Middle frontal gyrus (tissue), 1 donor: Measurements from ENCODE around the gene RAD1.
A peak's percentile ranks its signal among the peaks of the same experiment; 100 is the strongest.

Experiments used
- DNase-seq: peaks from one replicate; pipeline ENCODE4 v3.0.0-alpha.2; 2015; ENCODE audit warnings: low spot score; ENCODE audit errors: extremely low spot score

Gene RAD1

DNA sequence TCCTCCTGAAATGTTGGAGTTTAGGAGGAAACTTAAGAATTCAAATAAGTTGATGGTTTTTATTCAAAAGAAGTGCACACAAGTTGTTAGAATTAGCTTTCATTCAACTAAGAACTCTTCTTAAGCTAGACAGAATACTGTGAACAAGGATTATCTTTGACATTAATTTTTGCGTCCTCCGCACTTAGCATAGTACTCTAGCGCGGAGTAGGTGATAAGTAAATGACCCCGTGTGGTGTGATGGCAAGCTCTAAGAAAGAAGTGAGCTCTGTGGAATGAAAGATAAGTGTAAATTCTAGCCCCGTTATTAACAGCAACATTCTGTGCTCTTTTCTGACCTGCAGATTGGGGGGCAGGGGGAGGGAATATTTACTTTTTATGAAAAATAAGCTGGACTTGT, 1.2 kb upstream of the RAD1 start:
- no peak for DNase-seq

DNA sequence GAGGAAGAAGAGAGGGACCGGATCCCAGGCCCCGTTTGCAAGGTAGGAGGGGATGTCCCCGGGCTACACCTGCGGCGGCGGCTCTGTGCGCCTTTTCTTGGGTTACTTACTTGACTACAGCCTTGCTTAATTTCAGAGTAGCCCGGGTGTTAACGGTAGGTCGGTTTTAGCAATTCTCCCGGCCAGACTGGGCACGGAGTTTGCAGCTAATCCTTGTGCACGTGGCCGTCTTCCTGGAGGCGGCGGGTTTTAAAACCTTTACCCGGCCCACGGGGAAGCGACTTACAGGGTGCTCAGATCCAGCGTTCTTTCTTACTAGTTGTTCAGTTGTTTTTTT, 520 bp upstream of the RAD1 start:
- no peak for DNase-seq

- no peak for DNase-seq
These were observed 599 bp downstream of the RAD1 start for GRCh38 chr5:34914671-34915138.

DNA sequence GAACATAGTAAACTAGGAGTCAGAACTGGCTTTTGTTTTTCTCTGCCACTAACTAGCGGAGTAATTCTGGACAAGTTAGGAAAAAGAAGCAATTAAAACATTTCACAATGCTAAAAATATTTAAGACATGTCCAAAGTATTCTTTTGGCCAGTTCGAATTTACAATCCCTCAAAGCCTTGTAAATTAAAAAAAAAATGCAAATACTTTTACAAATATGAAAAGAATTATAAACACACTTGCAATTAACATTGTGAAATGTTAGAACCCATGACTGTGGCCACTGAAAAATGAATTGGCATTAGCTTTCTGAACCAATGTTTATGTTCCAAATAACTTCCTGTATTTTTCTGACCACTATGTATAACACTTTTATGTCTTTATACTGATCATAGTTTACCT, 2.2 kb downstream of the RAD1 start:
- DNase-seq, result no peak

DNA sequence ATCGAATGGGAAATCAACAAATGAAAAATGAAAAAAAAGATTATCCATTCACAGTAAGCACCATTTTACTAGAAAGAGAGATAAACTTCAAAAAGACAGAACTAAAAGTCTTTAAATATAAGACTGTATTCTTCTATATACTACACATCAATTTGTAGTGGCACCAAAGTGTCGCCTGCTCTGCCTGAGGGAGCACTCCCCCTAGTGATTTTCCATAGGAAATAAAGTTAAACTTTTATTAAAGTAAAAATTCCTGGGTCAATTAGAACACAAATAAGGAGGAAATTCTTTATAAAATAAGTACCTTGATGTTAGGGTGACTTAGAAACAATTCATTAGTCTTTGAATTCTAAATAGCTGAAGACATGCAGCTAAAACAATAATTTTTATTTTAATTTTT, 9.7 kb downstream of the RAD1 start:
- DNase-seq, result no peak

GRCh38 chr5:34903260-34903659, 12.0 kb downstream of the RAD1 start:
- DNase-seq, result no peak

DNA sequence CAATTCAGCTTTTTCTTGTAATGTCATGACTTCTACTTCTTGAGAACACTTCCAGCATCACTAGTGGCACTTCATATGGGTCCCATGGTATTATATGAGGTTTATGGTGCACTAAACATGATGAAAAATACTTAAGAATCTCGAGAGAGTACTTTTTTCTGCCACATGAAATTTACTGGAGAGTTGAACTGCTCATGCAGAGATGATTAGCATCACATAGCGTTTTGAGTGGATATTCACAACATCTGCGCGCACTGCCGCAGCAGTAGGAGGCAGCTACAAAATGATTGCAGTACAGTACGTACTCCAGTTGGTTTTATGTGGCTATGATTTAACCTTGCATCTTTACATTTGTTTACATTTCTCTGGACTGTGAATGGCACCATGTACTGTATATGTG, 14.7 kb downstream of the RAD1 start:
- DNase-seq, result no peak

DNA sequence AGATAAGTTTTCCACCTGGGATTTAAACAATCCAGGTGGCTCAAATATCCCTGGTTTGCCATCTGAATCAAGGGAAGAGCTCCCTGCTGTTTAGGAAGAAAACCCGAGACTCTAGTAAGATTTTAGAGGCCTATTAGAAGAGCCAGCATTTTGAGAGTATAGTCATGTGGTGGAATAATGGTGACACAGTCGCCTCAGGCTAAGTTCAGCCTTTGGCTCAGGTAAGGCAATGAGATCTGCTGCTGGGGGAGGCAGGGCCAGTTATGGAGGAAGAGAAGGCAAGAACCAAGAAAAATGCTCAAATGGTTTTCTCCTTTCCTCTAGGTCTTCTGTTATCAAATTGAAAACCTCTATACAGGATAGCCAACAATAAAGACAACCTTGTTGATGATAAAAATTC, 16.2 kb downstream of the RAD1 start:
- no peak for DNase-seq

- DNase-seq, result peak; percentile 65
These were observed 16.9 kb downstream of the RAD1 start for GRCh38 chr5:34898258-34898895.

DNA sequence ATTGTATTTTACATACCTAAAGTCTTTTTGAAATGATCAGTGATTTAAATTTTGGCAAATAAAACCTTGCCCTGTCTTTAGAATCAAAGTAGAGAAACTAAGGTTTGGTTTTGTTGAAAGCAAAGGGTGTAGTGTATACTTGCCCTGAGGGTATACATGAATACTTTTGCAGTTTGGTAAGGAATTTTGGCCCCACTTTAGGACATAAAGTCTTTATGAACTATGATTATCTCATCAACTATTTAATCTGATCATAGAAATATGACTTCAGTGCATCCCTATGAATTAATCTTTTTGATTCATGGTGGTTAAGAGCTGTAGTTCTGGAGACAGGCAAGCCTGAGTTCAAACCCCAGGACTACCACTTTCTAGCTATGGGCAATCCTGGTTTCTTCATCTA, 17.7 kb downstream of the RAD1 start:
- DNase-seq, result no peak

GRCh38 chr5:34895641-34896419, 19.5 kb downstream of the RAD1 start:
- no peak for DNase-seq

GRCh38 chr5:34894716-34895115, 20.6 kb downstream of the RAD1 start:
- no peak for DNase-seq

DNA sequence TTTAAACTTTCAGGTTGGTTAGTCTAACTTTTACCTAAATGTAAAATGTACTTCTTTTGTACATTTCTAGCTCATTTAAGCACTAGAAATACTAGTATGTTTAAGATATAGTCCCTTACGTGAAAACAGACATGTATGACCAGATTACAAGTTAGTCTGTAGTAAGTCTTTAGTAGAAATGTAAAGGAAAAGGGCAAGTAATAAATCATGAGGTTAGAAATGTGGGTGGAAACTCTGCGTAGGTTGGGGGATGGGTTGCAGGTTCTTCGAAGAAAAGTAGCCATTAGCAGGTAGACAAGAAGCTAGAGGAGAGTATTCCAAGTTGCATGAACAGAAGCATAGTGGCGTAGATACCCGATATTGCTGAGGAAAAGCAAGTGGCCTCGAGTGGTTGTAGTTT, 22.9 kb downstream of the RAD1 start:
- no peak for DNase-seq

DNA sequence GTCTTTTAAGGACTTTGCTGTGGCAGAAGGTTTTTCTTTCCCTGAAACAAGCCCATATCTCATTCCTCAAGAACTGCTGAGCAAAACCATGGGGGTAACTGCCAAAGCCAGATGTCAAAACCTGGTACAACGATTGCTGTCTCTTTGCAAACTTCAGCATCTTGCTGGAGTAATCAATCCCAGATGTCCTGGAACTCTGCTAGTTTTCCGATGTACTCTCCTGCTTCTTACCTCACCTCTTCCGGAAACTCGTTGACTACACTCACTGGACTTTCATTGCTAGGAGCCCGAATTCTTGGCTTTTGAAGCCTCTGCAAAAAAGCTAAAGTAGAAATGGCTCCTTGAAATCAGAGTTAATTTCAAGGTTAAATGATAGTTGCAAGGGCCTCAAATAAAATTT, 23.3 kb downstream of the RAD1 start:
- DNase-seq, result no peak

GRCh38 chr5:34889394-34889793, 25.9 kb downstream of the RAD1 start:
- no peak for DNase-seq

- DNase-seq, result no peak
These were observed 28.7 kb downstream of the RAD1 start for GRCh38 chr5:34886392-34887119.

DNA sequence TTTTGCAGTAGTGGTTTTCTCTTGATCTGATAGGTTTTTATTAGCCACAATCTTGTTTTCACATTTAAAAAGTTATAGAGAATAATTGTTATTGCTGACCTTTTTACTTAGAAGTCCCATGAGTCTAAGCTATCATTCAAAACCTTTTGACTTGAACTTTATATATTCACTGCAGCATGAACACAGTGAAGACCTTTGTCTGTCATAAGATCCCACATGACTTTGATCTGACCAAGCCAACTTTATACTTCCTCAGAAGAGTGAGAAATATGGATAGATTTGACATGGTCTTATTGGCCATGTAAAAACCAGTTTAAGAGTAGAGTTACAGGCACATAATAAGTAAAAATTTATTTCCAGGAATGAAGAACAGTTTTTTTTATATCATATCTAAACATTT, 34.1 kb downstream of the RAD1 start:
- no peak for DNase-seq

GRCh38 chr5:34876275-34876674, 39.0 kb downstream of the RAD1 start:
- no peak for DNase-seq

- DNase-seq, result no peak
These were observed 44.9 kb downstream of the RAD1 start for GRCh38 chr5:34870382-34870781.

DNA sequence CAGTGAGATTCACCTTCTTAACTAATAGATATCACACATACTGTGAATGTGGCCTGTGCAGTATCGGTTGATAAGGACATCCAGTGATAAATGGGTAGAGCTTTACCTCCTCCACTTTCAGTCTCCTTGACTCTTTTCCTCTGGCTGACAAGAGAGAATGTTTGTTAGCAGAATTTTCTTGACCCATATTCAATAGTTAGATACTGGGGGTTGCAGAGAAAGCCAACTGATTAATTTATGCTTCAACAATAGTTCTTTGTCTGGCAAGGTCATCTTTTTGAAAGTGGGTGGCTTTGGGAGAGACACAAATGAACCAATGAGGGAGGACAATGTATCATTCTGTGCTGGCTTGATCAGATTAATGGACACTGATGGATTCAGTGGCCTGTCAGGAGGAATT, 46.0 kb downstream of the RAD1 start:
- DNase-seq, result no peak

DNA sequence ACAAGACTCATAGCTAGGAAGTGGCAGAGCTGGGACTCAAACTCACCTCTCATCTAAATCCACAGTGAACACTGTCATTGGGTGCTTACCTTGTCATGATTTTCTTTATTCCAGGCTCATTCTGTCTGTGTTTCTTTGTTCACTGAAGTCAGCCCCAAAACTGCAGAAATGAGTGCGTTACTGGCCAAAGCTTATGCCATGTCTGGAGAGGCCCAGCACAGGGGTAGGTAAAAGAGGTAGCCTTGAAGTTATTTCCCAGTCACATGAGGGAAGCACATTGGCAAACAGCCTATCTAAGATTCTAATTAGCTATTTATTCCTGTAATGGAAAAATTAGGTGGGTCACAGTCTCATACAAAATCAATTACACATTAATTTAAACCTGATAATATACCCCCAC, 46.5 kb downstream of the RAD1 start:
- no peak for DNase-seq

GRCh38 chr5:34867660-34868059, 47.6 kb downstream of the RAD1 start:
- DNase-seq, result no peak
